ELF-1 (cell line): ENCODE data around the gene CDK18.

Source experiments
- DNase-seq: peaks from one replicate; pipeline ENCODE4 v3.0.0-alpha.2; 2016; ENCODE audit warnings: low read depth, low spot score

The CDK18 gene

GRCh38 chr1:205569411-205570172 is 65.1 kb downstream of the CDK18 start:
- DNase-seq, result no peak

DNA sequence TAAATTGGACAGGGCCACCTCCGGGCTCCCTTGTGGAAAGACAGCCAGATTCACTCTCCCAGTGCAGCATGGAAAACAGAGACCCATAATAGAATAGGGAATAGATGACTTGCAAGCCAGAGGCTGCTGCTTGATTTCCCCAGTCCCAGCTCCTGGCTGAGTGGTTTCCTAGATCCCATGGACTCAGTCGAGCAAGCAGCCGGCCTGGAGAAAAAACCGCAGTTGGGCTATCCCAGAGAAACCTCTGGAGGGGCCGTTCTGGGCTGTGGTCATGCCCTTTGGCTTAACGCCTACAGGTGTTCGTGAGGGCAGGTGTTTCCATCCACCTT is 65.7 kb downstream of the CDK18 start:
- no peak for DNase-seq

DNA sequence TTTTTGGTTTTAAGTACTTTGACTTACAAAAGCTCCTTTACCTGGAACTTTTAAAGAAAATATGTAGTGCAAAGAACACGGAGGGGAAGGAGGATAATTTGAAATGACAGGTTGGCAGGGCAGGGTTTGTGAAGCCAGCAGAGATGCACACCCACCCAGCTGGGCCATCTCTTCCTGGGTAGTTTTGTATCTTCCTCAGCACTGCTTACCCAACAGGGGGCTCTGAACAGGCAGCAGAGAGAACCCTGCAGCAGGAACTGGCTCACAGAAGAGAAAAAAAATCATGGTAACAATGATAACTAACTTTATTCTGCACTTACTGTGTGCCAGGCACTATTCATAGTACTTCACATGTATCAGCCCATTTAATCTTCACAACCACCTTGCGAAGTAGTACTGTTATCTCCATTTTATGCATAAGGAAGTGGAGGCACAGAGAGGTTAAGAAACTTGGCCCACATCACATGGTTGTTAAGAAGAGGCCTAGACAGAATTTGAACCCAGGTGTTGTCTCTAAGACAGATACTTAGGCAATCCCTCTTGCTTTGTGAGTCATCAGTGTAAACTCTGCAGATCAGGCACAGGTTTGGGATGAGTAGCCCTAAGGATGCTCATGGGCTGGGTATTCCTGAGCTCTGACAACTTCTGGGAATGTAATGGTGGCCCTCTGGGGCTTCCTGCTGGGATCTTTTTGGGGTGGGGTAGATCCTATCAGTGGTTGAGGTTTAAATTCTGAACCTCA is 66.5 kb downstream of the CDK18 start:
- DNase-seq, result no peak

DNA sequence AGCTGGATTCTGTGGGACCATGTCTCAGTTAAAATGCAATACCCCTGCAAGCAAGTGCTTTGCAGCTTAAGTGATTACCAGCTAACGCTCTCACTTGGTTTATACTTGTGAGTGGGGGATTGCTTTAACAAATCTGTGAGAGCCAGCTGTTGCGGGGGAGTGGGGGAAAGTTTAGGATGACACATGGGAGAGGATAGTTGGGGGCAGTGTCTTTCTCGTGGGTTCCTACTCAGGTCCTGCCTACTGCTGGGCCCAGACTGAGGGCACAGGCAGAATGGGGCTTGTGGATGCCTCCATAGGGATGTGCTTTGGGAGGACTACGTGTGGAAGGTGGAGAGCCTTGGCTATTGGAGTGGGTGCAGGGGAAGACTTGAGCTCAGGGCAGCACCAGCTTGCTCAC is 67.3 kb downstream of the CDK18 start:
- no peak for DNase-seq

- DNase-seq, result no peak
Observed at GRCh38 chr1:205572421-205572820, 68.0 kb downstream of the CDK18 start.

GRCh38 chr1:205575294-205575885 is 70.9 kb downstream of the CDK18 start:
- DNase-seq, result no peak

- DNase-seq, result no peak
Observed at GRCh38 chr1:205576011-205576410, 71.5 kb downstream of the CDK18 start.

DNA sequence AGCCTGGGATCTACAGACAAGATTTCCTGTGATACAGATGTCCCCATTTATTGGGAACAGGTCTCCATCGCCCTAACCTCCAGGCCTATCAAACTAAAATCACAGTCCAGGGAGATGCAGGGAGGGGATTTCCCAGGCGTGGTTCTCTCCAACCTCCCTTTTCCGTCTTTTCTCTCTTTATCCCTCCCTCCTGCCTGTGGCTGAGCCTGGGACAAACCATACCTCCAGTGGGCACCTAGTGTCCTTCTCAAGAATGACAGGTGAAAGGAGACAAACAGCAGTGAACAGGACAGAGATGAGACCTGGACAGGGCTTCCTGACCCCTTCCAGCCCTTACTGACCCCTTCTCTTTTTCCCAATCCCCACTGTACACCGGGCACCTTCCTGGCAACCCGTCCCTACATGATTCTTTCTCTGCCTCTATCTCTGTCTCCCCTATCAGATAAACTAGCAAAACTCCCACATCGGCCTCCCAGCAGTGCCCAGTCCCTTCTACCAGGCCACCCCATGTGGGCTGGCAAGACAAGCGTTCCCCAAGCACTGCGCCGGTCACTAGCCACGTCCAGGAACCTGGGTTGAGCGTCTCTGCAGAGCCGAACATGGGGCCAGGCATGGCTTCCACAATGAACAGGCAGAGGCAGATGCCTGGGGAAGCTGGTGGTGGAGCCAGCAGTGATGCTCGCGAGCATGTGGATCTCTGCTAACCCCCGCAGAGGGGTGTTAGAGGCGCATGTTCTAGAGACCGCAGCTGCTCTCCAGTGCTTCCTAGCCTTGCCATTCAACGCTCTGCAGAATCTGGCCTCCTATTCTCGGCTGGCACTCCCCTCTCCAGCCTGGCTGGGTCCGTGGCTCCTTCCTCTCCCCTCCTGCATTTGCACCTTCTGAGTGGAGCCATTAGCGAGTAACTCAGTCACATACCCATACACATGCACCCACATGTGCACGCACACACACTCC is 72.6 kb downstream of the CDK18 start:
- DNase-seq, result no peak

- no peak for DNase-seq
Observed at GRCh38 chr1:205577874-205578658, 73.6 kb downstream of the CDK18 start.

- no peak for DNase-seq
Observed at GRCh38 chr1:205578780-205579571, 74.5 kb downstream of the CDK18 start.

- DNase-seq, result no peak
Observed at GRCh38 chr1:205579711-205580110, 75.2 kb downstream of the CDK18 start.

DNA sequence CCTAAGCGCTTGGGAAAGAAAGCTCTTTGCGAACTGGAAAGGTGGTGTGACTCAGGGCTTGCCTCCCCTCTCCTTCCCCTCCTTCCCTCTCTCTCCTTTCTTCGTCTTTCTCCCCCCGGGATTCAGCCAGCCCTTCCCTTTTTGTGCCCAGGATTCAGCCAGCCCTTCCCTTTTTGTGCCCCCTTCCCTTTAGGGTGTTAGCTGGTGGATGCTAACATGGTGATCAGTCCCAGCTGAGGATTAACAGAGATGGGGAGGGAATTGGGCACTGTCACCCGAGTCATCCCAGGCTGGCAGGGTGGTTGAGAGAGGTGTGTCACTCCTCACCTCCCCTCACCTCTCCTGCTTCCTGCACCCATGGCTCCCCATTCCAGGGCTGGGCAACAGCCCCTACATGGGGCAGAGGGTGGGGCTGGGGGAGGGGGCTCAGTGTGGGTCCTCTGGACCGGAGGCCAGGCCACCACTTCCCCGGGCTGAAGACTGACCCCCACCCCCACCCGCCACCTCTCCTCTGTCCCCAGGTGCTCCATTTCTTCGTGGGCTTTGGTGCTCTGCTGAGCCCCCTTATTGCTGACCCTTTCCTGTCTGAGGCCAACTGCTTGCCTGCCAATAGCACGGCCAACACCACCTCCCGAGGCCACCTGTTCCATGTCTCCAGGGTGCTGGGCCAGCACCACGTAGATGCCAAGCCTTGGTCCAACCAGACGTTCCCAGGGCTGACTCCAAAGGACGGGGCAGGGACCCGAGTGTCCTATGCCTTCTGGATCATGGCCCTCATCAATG is 75.9 kb downstream of the CDK18 start:
- DNase-seq, result no peak

- DNase-seq, result no peak
Observed at GRCh38 chr1:205580923-205581180, 76.4 kb downstream of the CDK18 start.

GRCh38 chr1:205581321-205581980 is 77.0 kb downstream of the CDK18 start:
- no peak for DNase-seq

DNA sequence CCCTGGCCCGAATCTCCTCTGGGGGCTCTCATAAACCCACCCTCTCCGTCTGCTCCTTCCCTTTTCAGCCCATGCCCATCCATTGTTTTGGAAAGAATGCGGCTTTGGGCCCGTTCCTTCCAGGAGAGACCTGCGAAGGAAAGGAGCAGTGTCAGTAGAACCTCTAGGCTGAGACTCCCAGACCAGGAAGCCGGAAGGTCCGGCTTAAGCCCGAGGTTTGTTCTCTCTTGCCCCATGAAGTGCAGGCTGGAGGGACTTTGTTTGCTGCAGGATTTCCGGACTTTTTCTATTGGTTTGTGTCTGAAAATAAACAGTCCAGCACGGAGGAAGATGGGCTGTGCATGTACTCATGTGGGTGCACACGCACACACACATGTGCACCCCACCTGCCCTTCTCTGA is 77.6 kb downstream of the CDK18 start:
- no peak for DNase-seq
